Measurements from ENCODE around the gene TPK1.

The TPK1 gene

DNA sequence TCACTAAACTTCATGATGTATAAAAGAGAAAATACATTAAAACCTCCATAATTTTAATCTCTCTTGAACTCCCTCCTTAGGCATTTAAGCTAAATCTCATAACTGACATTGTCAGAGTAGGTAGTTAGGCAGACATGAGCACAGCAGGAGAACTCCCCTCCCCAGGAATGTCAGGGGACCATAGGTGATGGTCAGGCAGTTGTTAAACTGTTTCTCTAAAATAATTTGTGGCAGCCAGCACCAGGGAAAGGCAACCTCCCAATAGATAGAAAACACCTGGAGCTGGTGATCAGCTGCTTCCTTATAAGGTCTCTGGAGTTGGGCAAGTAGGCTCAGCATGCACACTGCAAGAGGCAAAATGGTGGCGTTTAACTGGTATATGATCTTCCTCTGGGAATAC, 73.0 kb downstream of the TPK1 start:
- Mint-ChIP-seq H3K27me3 (ENCODE audit: low read depth, poor library complexity) (peaks cover 6% of the 10 kb centered on the region), H3K4me3 (no peak overlapping the region), H3K27ac (no peak overlapping the region), H3K36me3 (ENCODE audit: low read depth) (no peaks in the 10 kb centered on the region), H3K4me1 (no peaks in the 10 kb centered on the region), H3K9me3 (no peaks in the 10 kb centered on the region)
- no peak for DNase-seq
- TF ChIP-seq, protein P1, sequence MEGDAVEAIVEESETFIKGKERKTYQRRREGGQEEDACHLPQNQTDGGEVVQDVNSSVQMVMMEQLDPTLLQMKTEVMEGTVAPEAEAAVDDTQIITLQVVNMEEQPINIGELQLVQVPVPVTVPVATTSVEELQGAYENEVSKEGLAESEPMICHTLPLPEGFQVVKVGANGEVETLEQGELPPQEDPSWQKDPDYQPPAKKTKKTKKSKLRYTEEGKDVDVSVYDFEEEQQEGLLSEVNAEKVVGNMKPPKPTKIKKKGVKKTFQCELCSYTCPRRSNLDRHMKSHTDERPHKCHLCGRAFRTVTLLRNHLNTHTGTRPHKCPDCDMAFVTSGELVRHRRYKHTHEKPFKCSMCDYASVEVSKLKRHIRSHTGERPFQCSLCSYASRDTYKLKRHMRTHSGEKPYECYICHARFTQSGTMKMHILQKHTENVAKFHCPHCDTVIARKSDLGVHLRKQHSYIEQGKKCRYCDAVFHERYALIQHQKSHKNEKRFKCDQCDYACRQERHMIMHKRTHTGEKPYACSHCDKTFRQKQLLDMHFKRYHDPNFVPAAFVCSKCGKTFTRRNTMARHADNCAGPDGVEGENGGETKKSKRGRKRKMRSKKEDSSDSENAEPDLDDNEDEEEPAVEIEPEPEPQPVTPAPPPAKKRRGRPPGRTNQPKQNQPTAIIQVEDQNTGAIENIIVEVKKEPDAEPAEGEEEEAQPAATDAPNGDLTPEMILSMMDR (IDR thresholded peaks at IDR 0.05): no peak

DNA sequence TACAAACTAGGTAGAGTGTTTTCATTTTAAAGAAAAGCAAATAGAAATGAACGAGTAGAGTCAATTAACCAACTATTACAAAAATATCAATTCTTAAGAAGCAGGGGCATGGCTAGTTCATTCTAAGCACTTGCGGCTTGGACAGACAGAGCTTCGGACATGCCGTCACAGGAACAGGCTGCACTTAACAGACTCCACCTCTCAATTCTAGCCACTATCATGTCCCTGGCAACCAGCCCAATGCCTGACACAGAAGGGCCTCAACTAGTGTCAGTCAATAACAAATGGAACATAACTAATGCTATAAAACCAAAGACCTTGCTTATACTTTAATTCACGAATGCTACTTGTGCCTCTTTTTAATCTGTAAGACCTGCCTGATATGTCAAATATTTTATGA, 74.4 kb downstream of the TPK1 start:
- peaks cover 6% of the 10 kb centered on the region for H3K27me3 Mint-ChIP-seq (ENCODE audit: low read depth, poor library complexity)
- H3K27ac Mint-ChIP-seq: no peak overlapping the region
- peaks cover 6% of the 10 kb centered on the region for H3K9me3 Mint-ChIP-seq
- H3K4me1 Mint-ChIP-seq: no peaks in the 10 kb centered on the region
- DNase-seq: no peak
- TF ChIP-seq, protein P1 (IDR thresholded peaks at IDR 0.05): no peak
- H3K4me3 Mint-ChIP-seq: no peak overlapping the region
- H3K36me3 Mint-ChIP-seq (ENCODE audit: low read depth): no peaks in the 10 kb centered on the region

DNA sequence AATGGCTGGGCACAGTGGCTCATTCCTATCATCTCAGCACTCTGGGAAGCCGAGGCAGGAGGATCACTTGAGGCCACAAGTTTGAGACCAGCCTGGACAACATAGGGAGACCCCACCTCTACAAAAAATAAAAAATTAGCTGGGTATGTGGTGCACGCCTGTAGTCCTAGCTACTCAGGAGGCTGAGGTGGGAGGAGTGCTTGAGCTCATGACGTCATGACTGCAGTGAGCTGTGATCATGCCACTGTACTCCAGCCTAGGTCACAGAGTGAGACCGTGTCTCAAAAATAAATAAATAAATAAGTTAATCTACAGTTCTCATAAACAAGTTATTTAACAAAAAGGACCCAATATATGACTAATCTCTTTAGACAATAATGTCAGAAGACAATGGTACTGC, 76.2 kb downstream of the TPK1 start:
- no peak for DNase-seq
- no peak overlapping the region for H3K4me3 Mint-ChIP-seq
- no peak overlapping the region for H3K27ac Mint-ChIP-seq
- peaks cover 6% of the 10 kb centered on the region for H3K9me3 Mint-ChIP-seq
- H3K27me3 Mint-ChIP-seq (ENCODE audit: low read depth, poor library complexity): peaks cover 6% of the 10 kb centered on the region
- H3K36me3 Mint-ChIP-seq (ENCODE audit: low read depth): no peaks in the 10 kb centered on the region
- no peaks in the 10 kb centered on the region for H3K4me1 Mint-ChIP-seq
- TF ChIP-seq, protein P1 (IDR thresholded peaks at IDR 0.05): no peak

DNA sequence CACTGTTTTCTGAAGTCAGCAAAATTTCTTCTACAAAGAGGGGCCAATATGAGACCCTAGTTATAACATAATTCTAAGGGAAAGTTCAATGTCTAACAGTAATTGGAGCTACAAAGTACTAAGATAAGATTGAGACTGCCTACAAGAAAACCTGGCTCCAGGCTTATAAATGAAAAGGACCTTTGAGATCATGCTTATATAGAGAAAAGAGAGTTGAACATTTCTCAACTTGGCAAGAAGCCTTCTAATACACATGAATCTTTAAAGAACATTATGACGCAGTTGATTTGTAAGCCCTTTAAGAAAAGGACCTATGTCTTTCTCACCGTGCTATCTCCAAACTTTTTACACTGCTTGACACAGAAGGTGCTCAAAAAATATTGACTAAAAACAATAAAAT, 87.9 kb downstream of the TPK1 start:
- Mint-ChIP-seq H3K27ac (no peak overlapping the region), H3K9me3 (peaks cover 14% of the 10 kb centered on the region), H3K4me3 (no peak overlapping the region), H3K4me1 (no peaks in the 10 kb centered on the region), H3K27me3 (ENCODE audit: low read depth, poor library complexity) (no peaks in the 10 kb centered on the region), H3K36me3 (ENCODE audit: low read depth) (no peaks in the 10 kb centered on the region)
- no peak for DNase-seq
- TF ChIP-seq, protein P1 (IDR thresholded peaks at IDR 0.05): no peak

DNA sequence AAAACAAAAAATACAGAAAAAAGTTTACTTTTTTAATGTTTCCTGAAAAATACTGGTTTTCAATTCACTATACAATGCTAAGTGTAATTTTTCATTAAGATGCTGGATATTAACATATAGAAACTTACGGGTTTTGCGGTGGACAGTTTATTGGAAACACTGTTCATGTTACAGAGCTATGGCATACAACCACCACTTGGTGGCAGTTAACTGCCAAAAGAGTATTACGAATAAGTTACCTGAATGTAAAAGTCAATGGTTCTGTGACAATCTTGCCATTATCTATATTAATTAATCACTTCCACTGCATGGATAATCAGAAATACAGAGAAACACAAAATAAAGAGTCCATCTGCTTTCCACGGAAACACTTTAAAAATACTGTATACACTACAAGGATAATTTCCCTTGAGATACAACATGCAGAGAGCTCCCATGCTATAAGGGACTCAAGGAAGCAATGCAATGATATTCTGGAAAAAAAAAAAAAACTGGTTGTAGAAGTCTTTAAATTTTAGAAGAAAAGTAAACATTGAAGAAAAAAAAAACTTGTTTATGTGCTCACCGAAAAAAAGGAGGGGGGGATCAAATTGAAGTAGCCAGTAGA, 97.0 kb downstream of the TPK1 start:
- H3K27ac Mint-ChIP-seq: no peak overlapping the region
- no peak for DNase-seq
- TF ChIP-seq, protein P1 (IDR thresholded peaks at IDR 0.05): peak; percentile 71
- H3K4me3 Mint-ChIP-seq: no peak overlapping the region
- H3K9me3 Mint-ChIP-seq: no peaks in the 10 kb centered on the region
- H3K36me3 Mint-ChIP-seq (ENCODE audit: low read depth): no peaks in the 10 kb centered on the region
- H3K4me1 Mint-ChIP-seq: peaks cover 23% of the 10 kb centered on the region
- H3K27me3 Mint-ChIP-seq (ENCODE audit: low read depth, poor library complexity): no peaks in the 10 kb centered on the region

DNA sequence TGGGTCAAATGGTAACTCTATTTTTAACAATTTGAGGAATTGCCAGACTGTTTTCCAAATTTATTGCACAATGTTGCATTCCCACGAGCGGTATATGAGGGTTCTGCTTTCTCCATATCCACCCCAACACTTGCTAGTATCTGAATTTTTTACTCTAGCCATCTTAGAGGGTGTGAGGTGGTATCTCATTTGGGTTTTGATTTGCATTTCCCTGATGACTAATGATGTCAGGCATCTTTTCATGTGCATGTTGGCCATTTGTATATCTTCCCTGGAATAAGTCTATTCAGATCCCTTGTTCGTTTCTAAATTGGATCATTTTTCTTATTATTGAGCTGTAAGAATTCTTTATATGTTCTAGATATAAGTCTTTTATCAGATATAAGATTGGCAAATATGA, 97.7 kb downstream of the TPK1 start:
- TF ChIP-seq, protein P1 (IDR thresholded peaks at IDR 0.05): no peak
- peaks cover 23% of the 10 kb centered on the region for H3K4me1 Mint-ChIP-seq
- no peak overlapping the region for H3K27ac Mint-ChIP-seq
- H3K36me3 Mint-ChIP-seq (ENCODE audit: low read depth): no peaks in the 10 kb centered on the region
- no peak overlapping the region for H3K4me3 Mint-ChIP-seq
- no peaks in the 10 kb centered on the region for H3K9me3 Mint-ChIP-seq
- DNase-seq: no peak
- no peaks in the 10 kb centered on the region for H3K27me3 Mint-ChIP-seq (ENCODE audit: low read depth, poor library complexity)
